Epithelial cell of proximal tubule (primary cell): ENCODE measurements around the gene SULT4A1. TPM values are rescaled to one million over a fixed set of nuclear protein-coding genes. Genes with fewer than 3 reads are reported as not detected.
A peak's percentile ranks its signal among the peaks of the same experiment; 100 is the strongest.

ENCODE experiments used
- DNase-seq: peaks from one replicate; pipeline ENCODE4 v3.0.0-alpha.2; 2011; ENCODE audit warnings: low read depth
- H3K4me3 ChIP-seq: 2 replicates; pipeline ENCODE4 v1.5.1; 2011; ENCODE audit warnings: low read depth, mild to moderate bottlenecking, low read length
- CTCF ChIP-seq: conservative IDR thresholded peaks from 2 replicates; pipeline ENCODE4 v1.5.1; 2012; ENCODE audit warnings: low read depth, mild to moderate bottlenecking, low read length
- total RNA-seq: library from RNA; depleted of rRNA; stranded (reverse); fragments of >200 nt; gene quantifications from 2 replicates; pipeline ENCODE4 v1.2.3, GENCODE V29; 2015

The SULT4A1 gene
- total RNA-seq, 1 donor from 2014 or later, result 2.1 TPM

DNA sequence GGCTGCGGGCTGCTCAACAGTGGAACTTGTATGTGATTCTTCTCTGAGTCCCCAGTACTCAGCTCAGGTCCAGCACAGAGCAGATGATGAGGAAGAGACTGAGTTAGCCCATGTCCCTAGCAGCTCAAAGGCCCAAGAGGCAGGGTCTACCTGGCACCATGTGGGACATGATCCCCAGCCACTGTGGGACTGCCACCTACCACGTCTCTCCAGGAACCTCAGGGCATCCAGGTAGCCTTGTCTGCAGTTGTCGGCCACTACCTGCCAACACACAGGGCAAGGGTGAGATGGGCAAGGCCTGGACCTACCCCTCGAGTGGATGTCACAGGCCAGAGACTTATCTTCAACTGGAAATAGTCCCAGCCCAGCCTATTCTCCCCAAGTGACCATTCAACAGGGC is 25.1 kb upstream of the SULT4A1 start:
- no peak for DNase-seq
- H3K4me3 ChIP-seq, result no peak overlapping the region
- no peak for TF ChIP-seq CTCF

DNA sequence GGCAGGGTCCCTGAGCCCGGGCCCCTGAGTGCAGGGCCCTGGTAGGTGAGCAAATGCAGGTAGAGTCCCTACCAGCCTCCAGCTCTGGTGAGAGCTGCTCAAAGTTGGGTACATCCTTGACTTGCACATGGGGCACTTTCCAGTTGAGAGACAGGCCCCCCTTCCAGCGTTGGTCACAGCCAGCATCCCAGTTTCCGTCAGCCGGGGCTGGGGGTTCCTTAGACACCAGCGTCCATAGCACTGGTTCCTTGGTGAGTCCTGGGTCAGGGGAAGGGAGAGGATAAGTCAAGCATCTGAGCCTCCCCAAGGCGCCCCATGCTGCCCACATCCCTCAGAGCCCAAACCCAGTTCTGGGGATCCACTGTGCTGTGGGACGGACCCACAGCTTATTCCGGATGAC is 23.9 kb upstream of the SULT4A1 start:
- no peak overlapping the region for H3K4me3 ChIP-seq
- DNase-seq, result no peak
- TF ChIP-seq CTCF, result no peak

DNA sequence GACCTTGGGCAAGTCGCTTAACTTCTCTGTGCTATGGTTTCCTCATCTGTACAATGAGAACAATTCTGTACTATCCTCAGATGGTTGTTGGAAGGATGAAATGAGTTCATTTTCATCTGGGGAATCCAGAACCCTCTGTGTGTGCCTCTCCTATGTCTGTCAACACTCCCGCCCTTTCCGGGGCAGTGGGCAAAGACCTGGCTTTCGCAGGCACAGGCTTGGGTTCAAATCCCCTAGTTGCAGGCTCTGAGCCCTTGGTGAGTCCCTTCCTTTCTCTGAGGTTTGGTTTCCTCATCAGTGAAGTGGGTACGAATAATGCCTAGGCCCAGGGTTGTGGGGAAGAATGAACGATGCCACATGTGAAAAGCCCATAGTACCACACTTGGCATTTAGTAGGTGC is 23.5 kb upstream of the SULT4A1 start:
- TF ChIP-seq CTCF, result no peak
- DNase-seq, result no peak
- H3K4me3 ChIP-seq, result no peak overlapping the region

GRCh38 chr22:43885319-43885671 is 23.0 kb upstream of the SULT4A1 start:
- no peak for DNase-seq
- TF ChIP-seq CTCF, result no peak
- H3K4me3 ChIP-seq, result no peak overlapping the region

DNA sequence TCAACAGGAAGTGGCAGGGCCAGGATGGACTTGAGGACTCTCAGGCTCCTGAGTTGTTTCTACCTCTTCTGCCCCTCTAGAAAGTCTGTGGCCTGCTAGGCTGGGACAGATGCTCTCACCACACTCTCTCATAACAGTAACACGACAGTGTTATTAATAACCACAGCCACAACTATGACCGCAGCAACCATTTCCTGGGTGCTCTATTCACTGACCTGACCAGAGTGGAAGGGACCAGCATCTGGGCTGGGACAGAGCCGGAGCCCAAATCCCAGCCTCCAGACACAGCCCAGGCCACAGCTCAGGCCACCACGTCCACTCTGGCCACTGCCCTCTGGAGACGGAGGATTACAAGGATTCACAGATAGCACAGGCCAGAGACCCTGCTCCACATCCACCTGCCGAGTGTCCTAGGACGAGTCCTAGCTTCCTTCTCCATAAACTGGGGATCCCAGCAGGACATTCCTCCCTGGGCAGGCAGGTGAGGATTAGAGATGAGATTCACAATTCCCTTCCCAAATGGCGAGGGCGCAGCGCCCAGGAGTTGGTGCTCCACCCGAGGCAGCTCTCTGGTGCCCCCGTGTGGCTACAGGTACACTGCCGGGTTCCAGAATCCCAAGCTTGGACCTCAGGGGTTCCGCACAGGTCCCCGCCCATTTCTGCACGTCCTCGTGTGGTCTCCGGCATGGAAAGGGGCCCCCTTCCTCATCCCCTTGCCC is 22.4 kb upstream of the SULT4A1 start:
- peak; percentile 85 for TF ChIP-seq CTCF
- no peak for DNase-seq
- H3K4me3 ChIP-seq, result no peak overlapping the region

GRCh38 chr22:43883719-43884415 is 21.6 kb upstream of the SULT4A1 start:
- no peak overlapping the region for H3K4me3 ChIP-seq
- TF ChIP-seq CTCF, result no peak
- DNase-seq, result no peak
